Neutrophil (primary cell): ENCODE measurements around the gene ZC3H12D.

Experiments used
- H3K27ac ChIP-seq: fragments of 200-600 bp; sonication (generic); 2 replicates; pipeline ENCODE4 v1.5.1; 2016; ENCODE audit warnings: mild to moderate bottlenecking, moderate library complexity
- H3K27me3 ChIP-seq: fragments of 200-600 bp; sonication (generic); 2 replicates; pipeline ENCODE4 v1.6.0; 2016; ENCODE audit warnings: mild to moderate bottlenecking
- H3K36me3 ChIP-seq: fragments of 200-600 bp; sonication (generic); 2 replicates; pipeline ENCODE4 v1.5.1; 2017
- H3K4me1 ChIP-seq, 2 experiments: fragments of 200-600 bp in 1 of 2; sonication (generic) in 1 of 2; 1 replicate in 1 of 2; 2 replicates in 1 of 2; pipeline versions ENCODE4 v1.5.1 to v1.6.1; 2013 to 2016; ENCODE audit warnings: low read depth in 1 of 2, low read length in 1 of 2, mild to moderate bottlenecking in 1 of 2, moderate library complexity in 1 of 2; ENCODE audit not compliant: control insufficient read depth in 1 of 2, insufficient read depth in 1 of 2
- H3K4me3 ChIP-seq, 2 experiments: fragments of 200-600 bp in 1 of 2; sonication (generic) in 1 of 2; 1 replicate in 1 of 2; 2 replicates in 1 of 2; pipeline ENCODE4 v1.5.1; 2013 to 2016; ENCODE audit warnings: low read depth in 1 of 2, low read length in 1 of 2, mild to moderate bottlenecking in 1 of 2, moderate library complexity in 1 of 2
- H3K9me3 ChIP-seq: fragments of 200-600 bp; sonication (generic); 2 replicates; pipeline ENCODE4 v1.5.1; 2016
- CTCF ChIP-seq: fragments of 200-600 bp; sonication (generic); IDR thresholded peaks from 2 replicates; pipeline ENCODE4 v1.5.1; 2016; ENCODE audit warnings: antibody characterized with exemption

ZC3H12D gene

GRCh38 chr6:149489967-149490366 lies 5.2 kb upstream of the ZC3H12D start:
- no peak for TF ChIP-seq CTCF

GRCh38 chr6:149488815-149489214 lies 4.0 kb upstream of the ZC3H12D start:
- no peak for TF ChIP-seq CTCF
- Histone ChIP-seq H3K36me3 (no peaks in the 10 kb centered on the region), H3K4me1 (peaks cover 9 to 13% of the 10 kb centered on the region in 2 experiments), H3K4me3 (no peak overlapping the region), H3K27ac (no peak overlapping the region), H3K9me3 (no peaks in the 10 kb centered on the region), H3K27me3 (no peaks in the 10 kb centered on the region)

More at GRCh38 chr6:149489967-149490366, 5.2 kb upstream of the ZC3H12D start:
- Histone ChIP-seq H3K9me3 (no peaks in the 10 kb centered on the region), H3K4me1 (peaks cover 5 to 7% of the 10 kb centered on the region in 2 experiments), H3K27me3 (no peaks in the 10 kb centered on the region), H3K36me3 (no peaks in the 10 kb centered on the region), H3K27ac (no peak overlapping the region), H3K4me3 (no peak overlapping the region)

- Histone ChIP-seq H3K36me3 (no peaks in the 10 kb centered on the region), H3K4me1 (peaks cover 19 to 20% of the 10 kb centered on the region in 2 experiments), H3K27ac (no peak overlapping the region)
Observed at GRCh38 chr6:149487316-149487715, 2.5 kb upstream of the ZC3H12D start.

GRCh38 chr6:149483849-149484655 lies 762 bp downstream of the ZC3H12D start:
- Histone ChIP-seq H3K4me3 (no peak overlapping the region), H3K36me3 (no peaks in the 10 kb centered on the region), H3K9me3 (no peaks in the 10 kb centered on the region), H3K27ac (peak overlapping the region; percentile 79), H3K4me1 (peaks cover 29 to 30% of the 10 kb centered on the region in 2 experiments), H3K27me3 (no peaks in the 10 kb centered on the region)
- no peak for TF ChIP-seq CTCF

More at GRCh38 chr6:149487316-149487715, 2.5 kb upstream of the ZC3H12D start:
- no peak for TF ChIP-seq CTCF
- no peaks in the 10 kb centered on the region for H3K27me3 ChIP-seq
- H3K4me3 ChIP-seq, result no peak overlapping the region
- H3K9me3 ChIP-seq, result no peaks in the 10 kb centered on the region

- Histone ChIP-seq H3K27me3 (no peaks in the 10 kb centered on the region), H3K36me3 (no peaks in the 10 kb centered on the region), H3K4me3 (no peak overlapping the region), H3K27ac (peak overlapping the region; percentile 79), H3K4me1 (peaks cover 29 to 30% of the 10 kb centered on the region in 2 experiments), H3K9me3 (no peaks in the 10 kb centered on the region)
- no peak for TF ChIP-seq CTCF
Observed at GRCh38 chr6:149483334-149483725, 1.5 kb downstream of the ZC3H12D start.
